Neuron (in vitro differentiated cells): ENCODE results near the gene NAP1L5.
A peak's percentile ranks its signal among the peaks of the same experiment; 100 is the strongest.

Experiments
- H2AFZ ChIP-seq: one replicate; pipeline ENCODE4 v1.6.1; 2013; ENCODE audit warnings: low read depth, mild to moderate bottlenecking, inconsistent platforms, low read length, moderate library complexity
- H3K27me3 ChIP-seq: one replicate; pipeline ENCODE4 v1.6.1; 2013; ENCODE audit warnings: low read length; ENCODE audit not compliant: insufficient read depth
- H3K36me3 ChIP-seq: one replicate; pipeline ENCODE4 v1.6.1; 2013; ENCODE audit warnings: low read length; ENCODE audit not compliant: insufficient read depth
- H3K4me1 ChIP-seq: one replicate; pipeline ENCODE4 v1.6.1; 2013; ENCODE audit warnings: low read length; ENCODE audit not compliant: insufficient read depth
- H3K4me3 ChIP-seq: 2 replicates; pipeline ENCODE4 v1.5.1; 2013; ENCODE audit warnings: mild to moderate bottlenecking, low read length, moderate library complexity
- H3K9me3 ChIP-seq: one replicate; pipeline ENCODE4 v1.6.1; 2013; ENCODE audit warnings: low read length

The NAP1L5 gene, protein sequence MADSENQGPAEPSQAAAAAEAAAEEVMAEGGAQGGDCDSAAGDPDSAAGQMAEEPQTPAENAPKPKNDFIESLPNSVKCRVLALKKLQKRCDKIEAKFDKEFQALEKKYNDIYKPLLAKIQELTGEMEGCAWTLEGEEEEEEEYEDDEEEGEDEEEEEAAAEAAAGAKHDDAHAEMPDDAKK

DNA sequence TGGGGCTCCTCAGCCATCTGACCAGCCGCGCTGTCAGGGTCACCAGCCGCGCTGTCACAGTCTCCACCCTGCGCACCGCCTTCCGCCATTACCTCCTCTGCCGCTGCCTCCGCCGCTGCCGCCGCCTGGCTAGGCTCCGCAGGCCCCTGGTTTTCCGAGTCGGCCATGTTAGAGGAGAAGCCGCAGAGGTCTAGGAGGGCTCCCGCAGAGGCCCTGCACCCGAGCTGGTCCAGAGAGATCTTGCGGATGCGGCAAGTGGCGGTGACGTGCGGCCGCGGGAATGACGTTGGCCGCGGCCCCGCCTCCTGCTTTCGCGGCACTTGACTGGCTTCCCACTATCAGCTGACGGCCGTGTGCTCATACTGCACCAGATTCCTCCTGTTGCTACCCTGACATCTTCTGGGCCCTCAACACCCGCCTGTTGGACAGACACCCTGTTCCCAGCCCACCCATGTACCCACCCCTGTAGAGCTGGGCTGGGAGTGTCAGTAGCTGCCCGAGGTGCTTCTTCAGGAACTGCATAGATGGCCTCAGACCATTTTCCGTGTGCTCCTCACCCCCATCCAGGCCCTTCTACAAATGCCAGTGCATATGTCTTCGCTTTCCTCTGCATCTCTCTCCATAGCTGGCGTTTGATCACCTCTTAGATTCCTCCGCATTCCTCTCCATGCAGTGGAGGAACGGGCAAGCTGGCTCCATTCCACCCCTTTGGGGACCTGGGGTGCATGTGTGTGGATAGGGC, at the start of gene NAP1L5:
NAP1L5 (minus strand) TSS at position 242 of the 742 bp plus-strand sequence; CDS start at position 167, 75 bp downstream.
- Histone ChIP-seq H2AFZ (peak within 1 kb of the TSS; percentile 44), H3K27me3 (no peaks in the 10 kb centered on the region), H3K4me3 (peak within 1 kb of the TSS; percentile 64), H3K36me3 (no peaks in the 10 kb centered on the region), H3K4me1 (peaks cover 2% of the 10 kb centered on the region), H3K9me3 (no peaks in the 10 kb centered on the region)

- Histone ChIP-seq H3K9me3 (no peaks in the 10 kb centered on the region), H3K27me3 (no peaks in the 10 kb centered on the region), H2AFZ (no peak overlapping the region), H3K4me3 (no peak overlapping the region), H3K36me3 (peaks cover 39% of the 10 kb centered on the region), H3K4me1 (no peaks in the 10 kb centered on the region)
Measured at GRCh38 chr4:88747351-88747750, 49.7 kb upstream of the NAP1L5 start.

- no peaks in the 10 kb centered on the region for H3K4me1 ChIP-seq
- H3K4me3 ChIP-seq: no peak overlapping the region
- no peaks in the 10 kb centered on the region for H3K27me3 ChIP-seq
- H3K9me3 ChIP-seq: no peaks in the 10 kb centered on the region
- peaks cover 39% of the 10 kb centered on the region for H3K36me3 ChIP-seq
- H2AFZ ChIP-seq: no peak overlapping the region
Measured at GRCh38 chr4:88746206-88746605, 48.6 kb upstream of the NAP1L5 start.

- Histone ChIP-seq H2AFZ (no peak overlapping the region), H3K4me3 (no peak overlapping the region), H3K9me3 (no peaks in the 10 kb centered on the region), H3K27me3 (no peaks in the 10 kb centered on the region), H3K36me3 (peaks cover 38% of the 10 kb centered on the region), H3K4me1 (no peaks in the 10 kb centered on the region)
Measured at GRCh38 chr4:88745581-88746163, 48.0 kb upstream of the NAP1L5 start.

DNA sequence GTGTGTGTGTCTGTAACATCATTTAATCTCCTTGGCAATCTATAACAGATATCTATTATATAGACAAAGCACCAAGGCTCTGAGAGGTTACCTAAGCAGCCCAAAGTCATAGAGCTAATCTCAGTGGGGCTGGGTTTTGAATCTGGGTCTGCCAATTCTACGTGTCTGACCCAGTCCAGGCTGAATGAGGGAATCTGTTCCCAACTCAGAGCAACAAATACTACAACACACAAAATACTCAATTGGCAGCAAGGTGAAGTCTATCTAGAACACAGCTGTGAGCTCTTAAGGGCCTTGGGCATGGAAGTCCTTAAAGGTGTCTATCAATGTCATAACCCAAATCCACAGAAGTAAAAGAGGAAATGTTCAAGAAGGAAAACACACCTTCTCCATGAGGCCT, 47.5 kb upstream of the NAP1L5 start:
- Histone ChIP-seq H3K4me1 (no peaks in the 10 kb centered on the region), H3K9me3 (no peaks in the 10 kb centered on the region), H3K4me3 (no peak overlapping the region), H2AFZ (no peak overlapping the region), H3K36me3 (peaks cover 33% of the 10 kb centered on the region), H3K27me3 (no peaks in the 10 kb centered on the region)

- Histone ChIP-seq H3K36me3 (peaks cover 27% of the 10 kb centered on the region), H3K9me3 (no peaks in the 10 kb centered on the region), H2AFZ (no peak overlapping the region), H3K4me3 (no peak overlapping the region), H3K27me3 (no peaks in the 10 kb centered on the region), H3K4me1 (no peaks in the 10 kb centered on the region)
Measured at GRCh38 chr4:88744609-88745008, 47.0 kb upstream of the NAP1L5 start.

DNA sequence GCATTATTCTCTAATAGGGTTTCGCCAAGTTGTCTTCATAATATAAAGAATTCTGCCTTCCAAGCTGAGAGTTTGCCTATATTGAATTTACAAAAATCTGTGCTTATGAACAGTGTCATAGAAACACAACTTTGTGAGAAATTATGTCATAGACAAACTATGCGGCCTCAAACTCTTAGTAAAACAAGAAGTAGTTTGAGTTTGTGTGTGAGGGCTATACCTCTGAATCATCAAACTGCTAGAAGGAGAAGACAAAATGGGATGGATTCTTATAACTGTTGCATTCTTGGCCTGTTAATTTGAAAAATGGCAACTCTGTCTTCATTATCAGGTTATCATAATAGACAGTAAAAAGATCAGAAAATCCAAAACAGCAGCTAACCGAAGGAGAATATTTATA, 46.1 kb upstream of the NAP1L5 start:
- Histone ChIP-seq H2AFZ (no peak overlapping the region), H3K27me3 (no peaks in the 10 kb centered on the region), H3K4me3 (no peak overlapping the region), H3K4me1 (no peaks in the 10 kb centered on the region), H3K9me3 (no peaks in the 10 kb centered on the region), H3K36me3 (peaks cover 22% of the 10 kb centered on the region)

GRCh38 chr4:88742561-88742960, 44.9 kb upstream of the NAP1L5 start:
- no peak overlapping the region for H2AFZ ChIP-seq
- H3K9me3 ChIP-seq: no peaks in the 10 kb centered on the region
- H3K4me3 ChIP-seq: no peak overlapping the region
- H3K4me1 ChIP-seq: no peaks in the 10 kb centered on the region
- H3K36me3 ChIP-seq: peaks cover 23% of the 10 kb centered on the region
- no peaks in the 10 kb centered on the region for H3K27me3 ChIP-seq

GRCh38 chr4:88738180-88738579, 40.6 kb upstream of the NAP1L5 start:
- no peaks in the 10 kb centered on the region for H3K9me3 ChIP-seq
- no peaks in the 10 kb centered on the region for H3K27me3 ChIP-seq
- H2AFZ ChIP-seq: no peak overlapping the region
- peaks cover 14% of the 10 kb centered on the region for H3K36me3 ChIP-seq
- no peaks in the 10 kb centered on the region for H3K4me1 ChIP-seq
- no peak overlapping the region for H3K4me3 ChIP-seq

DNA sequence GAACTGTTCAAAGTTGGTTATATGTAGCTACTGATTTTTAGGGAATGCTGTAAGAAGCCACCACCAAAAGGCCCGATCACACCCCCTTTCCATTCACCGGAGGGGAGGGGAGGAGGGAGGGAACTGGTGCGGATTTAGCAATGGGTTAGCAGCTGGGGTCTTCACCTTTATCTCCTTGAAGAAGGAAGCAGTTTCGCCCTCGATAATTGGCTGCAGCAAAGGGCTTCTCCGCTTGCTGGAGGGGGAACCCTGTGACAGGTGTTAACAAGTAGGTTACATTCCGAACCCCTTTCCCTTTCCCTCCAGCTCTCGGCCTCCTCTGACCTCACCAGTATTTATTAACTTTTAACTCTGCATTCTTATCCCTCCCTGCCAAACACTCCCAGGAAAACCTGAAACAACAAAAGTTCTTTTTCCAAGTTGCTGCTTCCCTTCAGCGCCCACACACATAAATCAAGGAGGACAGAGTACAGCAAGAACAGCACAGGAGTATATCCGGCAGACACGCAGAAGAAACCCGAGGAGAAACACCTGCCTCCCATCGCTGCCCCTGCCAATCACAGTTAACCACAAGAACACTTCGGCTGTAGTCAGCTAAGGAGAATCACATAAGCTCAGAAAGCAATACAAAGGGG, 39.8 kb upstream of the NAP1L5 start:
- Histone ChIP-seq H3K4me1 (no peaks in the 10 kb centered on the region), H3K27me3 (no peaks in the 10 kb centered on the region), H3K9me3 (no peaks in the 10 kb centered on the region), H3K36me3 (peaks cover 14% of the 10 kb centered on the region), H3K4me3 (no peak overlapping the region), H2AFZ (no peak overlapping the region)

- no peaks in the 10 kb centered on the region for H3K4me1 ChIP-seq
- no peaks in the 10 kb centered on the region for H3K9me3 ChIP-seq
- peaks cover 19% of the 10 kb centered on the region for H3K36me3 ChIP-seq
- H3K4me3 ChIP-seq: no peak overlapping the region
- H2AFZ ChIP-seq: no peak overlapping the region
- no peaks in the 10 kb centered on the region for H3K27me3 ChIP-seq
Measured at GRCh38 chr4:88736264-88736663, 38.6 kb upstream of the NAP1L5 start.

DNA sequence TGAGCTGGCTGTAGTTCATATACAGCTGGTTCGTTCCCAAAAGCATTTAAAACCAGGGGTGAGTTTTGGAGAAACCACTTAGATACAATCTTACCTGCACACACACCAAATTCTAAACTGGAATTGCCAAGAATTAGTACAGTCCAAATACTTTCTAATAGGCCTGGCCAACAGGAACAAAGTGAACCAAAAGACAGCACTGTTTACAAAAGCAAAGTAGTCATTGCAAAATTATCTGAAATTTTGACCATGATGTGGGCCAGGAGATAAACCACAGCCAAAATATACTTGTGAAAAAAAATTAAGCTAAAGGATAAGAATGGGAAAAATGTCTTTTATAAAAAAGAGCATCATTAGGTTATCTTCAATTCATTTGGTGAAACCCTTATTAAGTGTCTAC, 37.9 kb upstream of the NAP1L5 start:
- H3K4me3 ChIP-seq: no peak overlapping the region
- H3K9me3 ChIP-seq: no peaks in the 10 kb centered on the region
- no peaks in the 10 kb centered on the region for H3K27me3 ChIP-seq
- no peaks in the 10 kb centered on the region for H3K4me1 ChIP-seq
- peaks cover 19% of the 10 kb centered on the region for H3K36me3 ChIP-seq
- no peak overlapping the region for H2AFZ ChIP-seq

DNA sequence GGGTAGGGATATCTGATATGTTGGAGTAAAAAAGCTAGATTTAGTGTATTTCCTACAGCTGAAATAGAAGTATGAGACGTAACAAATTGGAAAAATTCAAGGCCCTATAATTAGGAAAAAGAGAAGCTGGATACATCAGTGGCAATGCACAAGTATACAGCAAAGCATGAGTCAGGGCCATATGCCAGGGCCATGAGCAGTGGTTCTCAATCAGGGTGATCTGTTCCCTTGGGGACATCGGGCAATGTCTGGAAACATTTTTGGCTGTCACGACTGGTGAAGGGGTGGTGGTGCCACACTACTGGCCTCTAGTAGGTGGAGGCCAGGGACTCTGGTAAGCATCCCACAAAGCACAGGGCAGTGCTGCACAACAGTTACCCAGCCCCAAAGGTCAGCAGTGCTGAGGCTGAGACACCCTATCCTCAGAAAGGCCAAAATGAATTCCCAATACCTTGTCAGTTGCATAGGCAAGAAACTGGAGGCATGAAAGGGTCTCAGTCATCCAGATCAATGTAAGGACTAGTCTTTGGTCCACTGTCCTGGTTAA, 36.8 kb upstream of the NAP1L5 start:
- Histone ChIP-seq H2AFZ (no peak overlapping the region), H3K9me3 (no peaks in the 10 kb centered on the region), H3K36me3 (peaks cover 19% of the 10 kb centered on the region), H3K27me3 (no peaks in the 10 kb centered on the region), H3K4me3 (no peak overlapping the region), H3K4me1 (no peaks in the 10 kb centered on the region)
